IPS-18a (cell line): ENCODE results near the gene HUWE1.

Source experiments
- H3K27ac ChIP-seq: one replicate; pipeline ENCODE4 v1.5.1; 2013; ENCODE audit warnings: low read length
- H3K27me3 ChIP-seq: one replicate; pipeline ENCODE4 v1.6.1; 2013; ENCODE audit warnings: mild to moderate bottlenecking, low read length; ENCODE audit not compliant: control insufficient read depth, insufficient read depth
- H3K36me3 ChIP-seq: one replicate; pipeline ENCODE4 v1.6.1; 2013; ENCODE audit warnings: low read depth, low read length; ENCODE audit not compliant: control insufficient read depth
- H3K4me1 ChIP-seq: one replicate; pipeline ENCODE4 v1.6.1; 2013; ENCODE audit warnings: low read depth, low read length; ENCODE audit not compliant: control insufficient read depth
- H3K4me3 ChIP-seq: one replicate; pipeline ENCODE4 v1.5.1; 2013; ENCODE audit warnings: low read length
- H3K9ac ChIP-seq: one replicate; pipeline ENCODE4 v1.6.1; 2013; ENCODE audit warnings: mild to moderate bottlenecking, low read length, moderate library complexity
- H3K9me3 ChIP-seq: one replicate; pipeline ENCODE4 v1.6.1; 2013; ENCODE audit warnings: low read depth, low read length; ENCODE audit not compliant: control insufficient read depth

Gene HUWE1

GRCh38 chrX:53605004-53605403, 81.5 kb downstream of the HUWE1 start:
- no peak overlapping the region for H3K9ac ChIP-seq
- no peaks in the 10 kb centered on the region for H3K4me1 ChIP-seq
- no peak overlapping the region for H3K27ac ChIP-seq
- peaks cover 83% of the 10 kb centered on the region for H3K36me3 ChIP-seq
- peaks cover 10% of the 10 kb centered on the region for H3K9me3 ChIP-seq
- no peaks in the 10 kb centered on the region for H3K27me3 ChIP-seq
- H3K4me3 ChIP-seq: no peak overlapping the region

GRCh38 chrX:53599781-53600396, 86.6 kb downstream of the HUWE1 start:
- Histone ChIP-seq H3K27ac (no peak overlapping the region), H3K9me3 (peaks cover 12% of the 10 kb centered on the region), H3K9ac (no peak overlapping the region), H3K36me3 (peaks cover 74% of the 10 kb centered on the region), H3K4me1 (no peaks in the 10 kb centered on the region), H3K4me3 (no peak overlapping the region), H3K27me3 (no peaks in the 10 kb centered on the region)

GRCh38 chrX:53598169-53598568, 88.3 kb downstream of the HUWE1 start:
- peaks cover 71% of the 10 kb centered on the region for H3K36me3 ChIP-seq
- no peak overlapping the region for H3K4me3 ChIP-seq
- no peak overlapping the region for H3K27ac ChIP-seq
- no peaks in the 10 kb centered on the region for H3K27me3 ChIP-seq
- H3K9me3 ChIP-seq: peaks cover 7% of the 10 kb centered on the region
- no peaks in the 10 kb centered on the region for H3K4me1 ChIP-seq
- H3K9ac ChIP-seq: no peak overlapping the region

- no peak overlapping the region for H3K27ac ChIP-seq
- no peak overlapping the region for H3K9ac ChIP-seq
- peaks cover 82% of the 10 kb centered on the region for H3K36me3 ChIP-seq
- peaks cover 4% of the 10 kb centered on the region for H3K9me3 ChIP-seq
- no peaks in the 10 kb centered on the region for H3K4me1 ChIP-seq
- no peaks in the 10 kb centered on the region for H3K27me3 ChIP-seq
- no peak overlapping the region for H3K4me3 ChIP-seq
Measured at GRCh38 chrX:53595266-53595810, 91.2 kb downstream of the HUWE1 start.

GRCh38 chrX:53594354-53594753, 92.2 kb downstream of the HUWE1 start:
- Histone ChIP-seq H3K4me3 (no peak overlapping the region), H3K27me3 (no peaks in the 10 kb centered on the region), H3K9me3 (peaks cover 4% of the 10 kb centered on the region), H3K4me1 (no peaks in the 10 kb centered on the region), H3K36me3 (peaks cover 82% of the 10 kb centered on the region), H3K9ac (no peak overlapping the region), H3K27ac (no peak overlapping the region)

- Histone ChIP-seq H3K4me3 (no peak overlapping the region), H3K36me3 (peaks cover 98% of the 10 kb centered on the region), H3K9me3 (peaks cover 6% of the 10 kb centered on the region), H3K27me3 (no peaks in the 10 kb centered on the region), H3K27ac (no peak overlapping the region), H3K9ac (no peak overlapping the region), H3K4me1 (no peaks in the 10 kb centered on the region)
Measured at GRCh38 chrX:53587795-53588420, 98.6 kb downstream of the HUWE1 start.

- H3K36me3 ChIP-seq: peaks cover 98% of the 10 kb centered on the region
- H3K4me1 ChIP-seq: no peaks in the 10 kb centered on the region
- H3K9ac ChIP-seq: no peak overlapping the region
- no peak overlapping the region for H3K27ac ChIP-seq
- H3K27me3 ChIP-seq: no peaks in the 10 kb centered on the region
- peaks cover 23% of the 10 kb centered on the region for H3K9me3 ChIP-seq
- no peak overlapping the region for H3K4me3 ChIP-seq
Measured at GRCh38 chrX:53584891-53585290, 101.6 kb downstream of the HUWE1 start.

GRCh38 chrX:53583571-53583970, 102.9 kb downstream of the HUWE1 start:
- H3K4me3 ChIP-seq: no peak overlapping the region
- peaks cover 86% of the 10 kb centered on the region for H3K36me3 ChIP-seq

GRCh38 chrX:53580742-53581504, 105.6 kb downstream of the HUWE1 start:
- H3K9me3 ChIP-seq: peaks cover 29% of the 10 kb centered on the region
- H3K4me1 ChIP-seq: no peaks in the 10 kb centered on the region

More at GRCh38 chrX:53583571-53583970, 102.9 kb downstream of the HUWE1 start:
- H3K9ac ChIP-seq: no peak overlapping the region
- H3K27ac ChIP-seq: no peak overlapping the region
- no peaks in the 10 kb centered on the region for H3K4me1 ChIP-seq
- no peaks in the 10 kb centered on the region for H3K27me3 ChIP-seq
- peaks cover 24% of the 10 kb centered on the region for H3K9me3 ChIP-seq

GRCh38 chrX:53571494-53571893, 115.0 kb downstream of the HUWE1 start:
- H3K4me3 ChIP-seq: no peak overlapping the region
- no peak overlapping the region for H3K9ac ChIP-seq
- H3K36me3 ChIP-seq: peaks cover 89% of the 10 kb centered on the region
- H3K27ac ChIP-seq: no peak overlapping the region
- no peaks in the 10 kb centered on the region for H3K27me3 ChIP-seq
- no peaks in the 10 kb centered on the region for H3K4me1 ChIP-seq
- H3K9me3 ChIP-seq: peaks cover 15% of the 10 kb centered on the region

More at GRCh38 chrX:53580742-53581504, 105.6 kb downstream of the HUWE1 start:
- no peak overlapping the region for H3K4me3 ChIP-seq
- H3K27me3 ChIP-seq: no peaks in the 10 kb centered on the region
- H3K36me3 ChIP-seq: peaks cover 73% of the 10 kb centered on the region
- no peak overlapping the region for H3K27ac ChIP-seq
- no peak overlapping the region for H3K9ac ChIP-seq

GRCh38 chrX:53563324-53563723, 123.2 kb downstream of the HUWE1 start:
- peaks cover 92% of the 10 kb centered on the region for H3K36me3 ChIP-seq
- H3K9me3 ChIP-seq: peaks cover 9% of the 10 kb centered on the region
- H3K27ac ChIP-seq: no peak overlapping the region

More at GRCh38 chrX:53563324-53563723, 123.2 kb downstream of the HUWE1 start:
- Histone ChIP-seq H3K27me3 (no peaks in the 10 kb centered on the region), H3K4me1 (no peaks in the 10 kb centered on the region), H3K9ac (no peak overlapping the region), H3K4me3 (no peak overlapping the region)
